Kidney (tissue), 14 donors: Measurements from ENCODE around the gene RCL1. TPM values are rescaled to one million over a fixed set of nuclear protein-coding genes. Genes with fewer than 3 reads are reported as not detected.

ENCODE experiments used
- DNase-seq, 5 donors: peaks; one replicate each; pipeline ENCODE4 v3.0.0-alpha.2; 2013 to 2020
- FAIRE-seq: peaks from 2 replicates; lab custom pipeline; 2012; peaks lifted over from hg19 to GRCh38; lab: Jason Lieb, UNC
- H3K27ac ChIP-seq, 2 donors: one replicate each; pipeline ENCODE4 v1.7.0; 2013; ENCODE audit warnings: low read depth in 2 of 2, low read length in 2 of 2, inconsistent platforms in 1 of 2
- H3K27me3 ChIP-seq: one replicate; pipeline ENCODE4 v1.7.1; 2013; ENCODE audit warnings: low read length, inconsistent platforms; ENCODE audit not compliant: control insufficient read depth, insufficient read depth
- H3K36me3 ChIP-seq, 3 donors: one replicate each; pipeline versions ENCODE4 v1.7.0 to v1.7.1; 2013; ENCODE audit warnings: low read length in 3 of 3, control low read depth in 1 of 3, inconsistent platforms in 1 of 3; ENCODE audit not compliant: insufficient read depth in 3 of 3, control insufficient read depth in 2 of 3
- H3K4me1 ChIP-seq, 3 donors: one replicate each; pipeline versions ENCODE4 v1.7.0 to v1.7.1; 2013; ENCODE audit warnings: low read length in 3 of 3, inconsistent platforms in 1 of 3, low read depth in 1 of 3; ENCODE audit not compliant: control insufficient read depth in 2 of 3, insufficient read depth in 2 of 3
- H3K4me3 ChIP-seq, 3 donors: one replicate each; pipeline versions ENCODE4 v1.7.0 to v1.8.1; 2013; ENCODE audit warnings: low read length in 3 of 3, control low read depth in 1 of 3, inconsistent platforms in 1 of 3
- H3K9ac ChIP-seq, 3 donors: one replicate each; pipeline versions ENCODE4 v1.7.0 to v1.7.1; 2013; ENCODE audit warnings: low read length in 3 of 3, control low read depth in 1 of 3, inconsistent platforms in 1 of 3
- H3K9me3 ChIP-seq, 3 donors: one replicate each; pipeline versions ENCODE4 v1.7.0 to v1.7.1; 2013; ENCODE audit warnings: low read length in 3 of 3, control low read depth in 1 of 3, inconsistent platforms in 1 of 3; ENCODE audit not compliant: control insufficient read depth in 2 of 3, insufficient read depth in 1 of 3
- CTCF ChIP-seq: IDR thresholded peaks from 3 replicates; pipeline ENCODE4 v1.5.1; 2012; ENCODE audit warnings: mild to moderate bottlenecking, moderate library complexity, borderline replicate concordance; ENCODE audit not compliant: insufficient read depth; ENCODE audit errors: extremely low read depth
- intact Hi-C: fragments of 100-400 bp; cut with DNase I; formaldehyde crosslinking; loops from one replicate; pipeline ENCODE4 v1.11.1; 2022
- polyA plus RNA-seq: library from polyadenylated mRNA; stranded (reverse); fragments of 350-450 nt; fragmentation: Illumina TruSeq; extraction: RNeasy Lipid Tissue Mini Kit (QIAGEN cat#74804); gene quantifications from one replicate; pipeline ENCODE4 v1.2.3, GENCODE V29; 2014; ENCODE audit warnings: low read depth, low replicate concordance; ENCODE audit not compliant: insufficient read depth
- total RNA-seq: library from RNA; stranded (reverse); fragmentation: NEBNext Ultra II Directional; extraction: Animal tissue kit (Norgen Biotek cat#: 25700); gene quantifications from one replicate; pipeline ENCODE4 v1.2.1, GENCODE V29; 2021
- donor health status: control.
- donor health status: control.
- donor health status: control.
- donor health status: control.
- donor health status: control.
- donor health status: DM: yes; HTN: yes; CAD: no.
- donor health status: Normal renal cell carcinoma (clear cell type).

RCL1 gene
- total and polyA plus RNA-seq, 2 donors from 2014 or later, result 15.7 to 22.8 TPM

- no peak overlapping the region for H3K4me3 ChIP-seq
- no peaks in the 10 kb centered on the region for H3K27me3 ChIP-seq
- no peak overlapping the region for H3K27ac ChIP-seq
- FAIRE-seq (no peak), DNase-seq (no peak)
- no peak for TF ChIP-seq CTCF
- peaks cover 0 to 4% (median 0%) of the 10 kb centered on the region in 3 donors for H3K36me3 ChIP-seq
- H3K4me1 ChIP-seq, result peaks cover 0 to 2% (median 0%) of the 10 kb centered on the region in 3 donors
- no peak overlapping the region for H3K9ac ChIP-seq
- intact Hi-C loops, result no loop called here
- H3K9me3 ChIP-seq, result no peaks in the 10 kb centered on the region
Observed at GRCh38 chr9:4831119-4831518, 38.4 kb downstream of the RCL1 start.

GRCh38 chr9:4831944-4832343 is 39.2 kb downstream of the RCL1 start:
- no peak for TF ChIP-seq CTCF
- intact Hi-C loops, result no loop called here
- H3K36me3 ChIP-seq, result peaks cover 0 to 4% (median 0%) of the 10 kb centered on the region in 3 donors
- no peak overlapping the region for H3K9ac ChIP-seq
- H3K4me1 ChIP-seq, result peaks cover 0 to 2% (median 0%) of the 10 kb centered on the region in 3 donors
- no peak overlapping the region for H3K4me3 ChIP-seq
- no peak overlapping the region for H3K27ac ChIP-seq
- H3K9me3 ChIP-seq, result no peaks in the 10 kb centered on the region
- FAIRE-seq, result no peak
- H3K27me3 ChIP-seq, result no peaks in the 10 kb centered on the region
- DNase-seq, result no peak

GRCh38 chr9:4832786-4833579 is 40.2 kb downstream of the RCL1 start:
- H3K27ac ChIP-seq, result no peak overlapping the region

More at GRCh38 chr9:4832786-4833579, 40.2 kb downstream of the RCL1 start:
- no peaks in the 10 kb centered on the region for H3K27me3 ChIP-seq
- TF ChIP-seq CTCF, result no peak
- no peak for DNase-seq
- FAIRE-seq, result no peak
- no peak overlapping the region for H3K4me3 ChIP-seq
- intact Hi-C loops, result no loop called here
- no peaks in the 10 kb centered on the region for H3K9me3 ChIP-seq
- H3K4me1 ChIP-seq, result peaks cover 0 to 2% (median 0%) of the 10 kb centered on the region in 3 donors
- no peak overlapping the region for H3K9ac ChIP-seq
- peaks cover 0 to 4% (median 0%) of the 10 kb centered on the region in 3 donors for H3K36me3 ChIP-seq
